DOHH2 (cell line): ENCODE data around the gene ANKMY1.

ENCODE experiments used
- EZH2phosphoT487 ChIP-seq: fragments of 200-600 bp; sonication (generic); IDR thresholded peaks from 2 replicates; pipeline ENCODE4 v1.6.1; 2017; ENCODE audit warnings: borderline replicate concordance, mild to moderate bottlenecking, antibody characterized with exemption, low read length, moderate library complexity, mixed read lengths
- TF ChIP-seq, protein P1 (sequence below): fragments of 200-600 bp; sonication (generic); IDR thresholded peaks from one replicate; pipeline ENCODE4 v1.5.1; 2014; ENCODE audit warnings: antibody characterized with exemption, mild to moderate bottlenecking, low read depth, low read length; ENCODE audit not compliant: poor library complexity, severe bottlenecking

DNA sequence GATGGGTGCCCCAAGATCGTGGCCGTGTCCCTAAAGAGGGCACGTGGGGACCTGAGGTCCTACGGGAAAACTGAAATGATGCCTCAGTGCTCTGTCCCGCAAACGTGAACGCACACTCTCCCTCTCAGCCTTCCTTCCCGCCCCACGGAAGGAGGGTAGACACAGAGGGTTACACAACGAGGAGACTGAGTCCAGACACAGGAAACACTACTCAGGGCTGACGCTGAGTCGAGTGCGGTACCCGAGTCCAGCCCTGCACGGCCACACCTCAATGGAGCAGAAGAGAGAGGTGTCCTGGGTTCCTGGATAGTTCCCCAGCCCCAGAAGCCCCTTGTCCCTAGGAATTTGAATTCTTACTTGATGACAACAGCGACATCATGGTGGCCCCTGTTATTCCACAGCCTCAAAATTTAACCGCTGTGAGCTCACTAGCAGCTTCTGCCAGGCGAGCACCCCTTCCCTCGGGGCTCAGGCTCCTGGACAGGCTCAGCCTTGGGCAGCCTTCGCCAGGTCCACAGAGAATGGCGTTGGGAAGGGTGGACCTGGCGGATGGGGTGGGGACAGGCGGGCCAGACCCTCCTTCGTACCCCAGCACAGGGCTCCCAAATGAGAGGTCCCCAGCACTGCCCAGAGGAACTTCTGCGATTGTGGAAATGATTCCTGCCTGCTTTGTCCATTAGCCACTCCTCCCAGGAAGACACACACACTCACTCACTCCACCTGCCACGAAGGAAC, 9.5 kb upstream of the ANKMY1 start:
- TF ChIP-seq, protein P1, sequence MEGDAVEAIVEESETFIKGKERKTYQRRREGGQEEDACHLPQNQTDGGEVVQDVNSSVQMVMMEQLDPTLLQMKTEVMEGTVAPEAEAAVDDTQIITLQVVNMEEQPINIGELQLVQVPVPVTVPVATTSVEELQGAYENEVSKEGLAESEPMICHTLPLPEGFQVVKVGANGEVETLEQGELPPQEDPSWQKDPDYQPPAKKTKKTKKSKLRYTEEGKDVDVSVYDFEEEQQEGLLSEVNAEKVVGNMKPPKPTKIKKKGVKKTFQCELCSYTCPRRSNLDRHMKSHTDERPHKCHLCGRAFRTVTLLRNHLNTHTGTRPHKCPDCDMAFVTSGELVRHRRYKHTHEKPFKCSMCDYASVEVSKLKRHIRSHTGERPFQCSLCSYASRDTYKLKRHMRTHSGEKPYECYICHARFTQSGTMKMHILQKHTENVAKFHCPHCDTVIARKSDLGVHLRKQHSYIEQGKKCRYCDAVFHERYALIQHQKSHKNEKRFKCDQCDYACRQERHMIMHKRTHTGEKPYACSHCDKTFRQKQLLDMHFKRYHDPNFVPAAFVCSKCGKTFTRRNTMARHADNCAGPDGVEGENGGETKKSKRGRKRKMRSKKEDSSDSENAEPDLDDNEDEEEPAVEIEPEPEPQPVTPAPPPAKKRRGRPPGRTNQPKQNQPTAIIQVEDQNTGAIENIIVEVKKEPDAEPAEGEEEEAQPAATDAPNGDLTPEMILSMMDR: no peak
- TF ChIP-seq EZH2phosphoT487: no peak
